ENCODE measurements around the gene NAE1.

DNA sequence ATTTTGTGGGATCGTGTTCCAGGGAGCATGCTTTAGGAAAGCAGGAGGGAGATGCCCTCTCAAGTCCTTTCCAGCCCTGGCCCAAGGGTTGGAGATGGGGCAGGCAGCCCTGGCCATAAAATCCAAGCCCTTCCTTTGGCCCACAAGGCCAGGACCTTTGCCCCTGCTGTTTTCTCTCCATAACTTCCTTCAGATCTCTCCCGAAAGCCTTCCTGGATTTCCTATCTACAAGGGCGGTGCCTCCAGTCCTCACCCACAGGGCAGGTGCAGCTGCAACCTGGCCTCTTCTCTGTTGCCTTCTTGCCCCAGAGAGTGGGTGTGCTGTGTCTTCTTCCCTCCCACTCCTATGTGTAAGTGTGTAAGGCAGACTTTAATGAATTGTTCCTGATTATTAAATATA is 41.1 kb upstream of the NAE1 start:
- TF ChIP-seq, protein P1, sequence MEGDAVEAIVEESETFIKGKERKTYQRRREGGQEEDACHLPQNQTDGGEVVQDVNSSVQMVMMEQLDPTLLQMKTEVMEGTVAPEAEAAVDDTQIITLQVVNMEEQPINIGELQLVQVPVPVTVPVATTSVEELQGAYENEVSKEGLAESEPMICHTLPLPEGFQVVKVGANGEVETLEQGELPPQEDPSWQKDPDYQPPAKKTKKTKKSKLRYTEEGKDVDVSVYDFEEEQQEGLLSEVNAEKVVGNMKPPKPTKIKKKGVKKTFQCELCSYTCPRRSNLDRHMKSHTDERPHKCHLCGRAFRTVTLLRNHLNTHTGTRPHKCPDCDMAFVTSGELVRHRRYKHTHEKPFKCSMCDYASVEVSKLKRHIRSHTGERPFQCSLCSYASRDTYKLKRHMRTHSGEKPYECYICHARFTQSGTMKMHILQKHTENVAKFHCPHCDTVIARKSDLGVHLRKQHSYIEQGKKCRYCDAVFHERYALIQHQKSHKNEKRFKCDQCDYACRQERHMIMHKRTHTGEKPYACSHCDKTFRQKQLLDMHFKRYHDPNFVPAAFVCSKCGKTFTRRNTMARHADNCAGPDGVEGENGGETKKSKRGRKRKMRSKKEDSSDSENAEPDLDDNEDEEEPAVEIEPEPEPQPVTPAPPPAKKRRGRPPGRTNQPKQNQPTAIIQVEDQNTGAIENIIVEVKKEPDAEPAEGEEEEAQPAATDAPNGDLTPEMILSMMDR (conservative IDR thresholded peaks at IDR 0.05 in 1 of 2, IDR thresholded peaks at IDR 0.05 in 1 of 2; ENCODE audit: extremely low read depth in 1 of 2, insufficient read depth in 1 of 2, low read depth in 1 of 2, low read length in 2 of 2), result no peak
- TF ChIP-seq EZH2 (IDR thresholded peaks at IDR 0.05; ENCODE audit: borderline replicate concordance, low read length), result no peak

All from mammary epithelial cell (primary cell).